HepG2 (cell line): ENCODE results near the gene TKTL1.

Experiments used
- HOXA3 ChIP-seq: sonication (generic); formaldehyde crosslinking; IDR thresholded peaks from 2 replicates; pipeline ENCODE4 v1.5.0; 2020; ENCODE audit warnings: missing genetic modification reagents
- MTA1 ChIP-seq: sonication (generic); formaldehyde crosslinking; IDR thresholded peaks from 2 replicates; pipeline ENCODE4 v1.4.0; 2020; ENCODE audit warnings: missing genetic modification reagents, mild to moderate bottlenecking, borderline replicate concordance
- PHF20 ChIP-seq: sonication (generic); formaldehyde crosslinking; IDR thresholded peaks from 2 replicates; pipeline ENCODE4 v1.5.0; 2020; ENCODE audit warnings: mild to moderate bottlenecking, missing genetic modification reagents
- SMAD1 ChIP-seq: sonication (generic); formaldehyde crosslinking; IDR thresholded peaks from 2 replicates; pipeline ENCODE4 v1.4.0; 2020; ENCODE audit warnings: missing genetic modification reagents, low read depth, mild to moderate bottlenecking, borderline replicate concordance
- SP4 ChIP-seq: sonication (generic); formaldehyde crosslinking; IDR thresholded peaks from 2 replicates; pipeline ENCODE4 v1.8.1; 2023; ENCODE audit warnings: mild to moderate bottlenecking, missing genetic modification reagents
- ZNF12 ChIP-seq: sonication (generic); formaldehyde crosslinking; IDR thresholded peaks from 2 replicates; pipeline ENCODE4 v1.5.0; 2020; ENCODE audit warnings: missing genetic modification reagents
- TF ChIP-seq, protein P1 (sequence below): sonication (generic); formaldehyde crosslinking; IDR thresholded peaks from 2 replicates; pipeline ENCODE4 v1.5.0; 2020; ENCODE audit warnings: mild to moderate bottlenecking, missing genetic modification reagents, moderate library complexity
- TF ChIP-seq, protein P2 (sequence below): sonication (generic); formaldehyde crosslinking; IDR thresholded peaks from 2 replicates; pipeline ENCODE4 v1.8.0; 2023; ENCODE audit warnings: mild to moderate bottlenecking, missing genetic modification reagents
- TF ChIP-seq, protein P3 (sequence below): IDR thresholded peaks from 2 replicates; pipeline ENCODE4 v1.6.1; 2016; ENCODE audit warnings: low read depth
- TF ChIP-seq, protein P4 (sequence below): sonication (generic); formaldehyde crosslinking; IDR thresholded peaks from 2 replicates; pipeline ENCODE4 v1.4.0; 2020; ENCODE audit warnings: mild to moderate bottlenecking, low read depth, missing genetic modification reagents

DNA sequence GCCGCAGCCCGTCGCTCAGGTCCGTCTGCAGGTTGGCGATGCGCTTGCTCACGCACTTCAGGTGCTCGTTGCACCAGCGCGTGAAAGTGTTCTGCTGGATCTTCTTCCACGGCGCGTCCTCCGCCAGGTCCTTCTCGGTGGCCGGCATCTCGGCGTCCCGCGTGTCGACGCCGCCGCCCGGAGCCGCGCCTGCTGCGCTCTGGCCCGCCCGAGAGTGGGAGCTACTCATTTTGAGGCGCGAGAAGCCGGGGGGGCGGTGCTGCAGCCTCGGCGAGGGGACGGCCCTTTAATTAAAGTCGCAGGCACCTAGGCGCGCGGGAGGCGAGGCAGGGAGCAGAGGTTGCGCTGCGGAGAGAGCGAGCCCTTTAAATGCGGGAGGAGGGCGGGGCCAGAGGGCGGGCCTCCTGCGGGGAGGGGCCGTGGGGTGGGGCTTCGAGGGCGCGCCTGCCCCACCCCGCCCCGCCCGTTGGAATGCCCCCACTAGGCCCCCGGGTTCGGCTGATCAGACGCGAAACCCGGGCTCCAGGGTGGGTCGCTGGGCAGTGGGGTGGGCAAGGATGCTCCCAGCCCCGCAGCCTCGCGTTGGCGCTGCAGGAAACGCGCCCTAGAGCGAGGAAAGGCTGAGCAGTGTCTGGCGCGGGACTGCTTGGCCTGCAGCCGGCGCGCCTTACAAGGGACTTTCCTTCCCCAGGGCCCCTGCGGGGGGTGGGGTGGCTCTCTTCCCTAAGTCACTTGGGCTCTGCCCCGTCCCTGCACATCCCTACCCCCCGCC is 75.6 kb downstream of the TKTL1 start:
- TF ChIP-seq, protein P1, sequence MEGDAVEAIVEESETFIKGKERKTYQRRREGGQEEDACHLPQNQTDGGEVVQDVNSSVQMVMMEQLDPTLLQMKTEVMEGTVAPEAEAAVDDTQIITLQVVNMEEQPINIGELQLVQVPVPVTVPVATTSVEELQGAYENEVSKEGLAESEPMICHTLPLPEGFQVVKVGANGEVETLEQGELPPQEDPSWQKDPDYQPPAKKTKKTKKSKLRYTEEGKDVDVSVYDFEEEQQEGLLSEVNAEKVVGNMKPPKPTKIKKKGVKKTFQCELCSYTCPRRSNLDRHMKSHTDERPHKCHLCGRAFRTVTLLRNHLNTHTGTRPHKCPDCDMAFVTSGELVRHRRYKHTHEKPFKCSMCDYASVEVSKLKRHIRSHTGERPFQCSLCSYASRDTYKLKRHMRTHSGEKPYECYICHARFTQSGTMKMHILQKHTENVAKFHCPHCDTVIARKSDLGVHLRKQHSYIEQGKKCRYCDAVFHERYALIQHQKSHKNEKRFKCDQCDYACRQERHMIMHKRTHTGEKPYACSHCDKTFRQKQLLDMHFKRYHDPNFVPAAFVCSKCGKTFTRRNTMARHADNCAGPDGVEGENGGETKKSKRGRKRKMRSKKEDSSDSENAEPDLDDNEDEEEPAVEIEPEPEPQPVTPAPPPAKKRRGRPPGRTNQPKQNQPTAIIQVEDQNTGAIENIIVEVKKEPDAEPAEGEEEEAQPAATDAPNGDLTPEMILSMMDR (CRISPR knock-in tag) = peak; percentile 25; the same call in 1 of the 2 replicates
- TF ChIP-seq, protein P2, sequence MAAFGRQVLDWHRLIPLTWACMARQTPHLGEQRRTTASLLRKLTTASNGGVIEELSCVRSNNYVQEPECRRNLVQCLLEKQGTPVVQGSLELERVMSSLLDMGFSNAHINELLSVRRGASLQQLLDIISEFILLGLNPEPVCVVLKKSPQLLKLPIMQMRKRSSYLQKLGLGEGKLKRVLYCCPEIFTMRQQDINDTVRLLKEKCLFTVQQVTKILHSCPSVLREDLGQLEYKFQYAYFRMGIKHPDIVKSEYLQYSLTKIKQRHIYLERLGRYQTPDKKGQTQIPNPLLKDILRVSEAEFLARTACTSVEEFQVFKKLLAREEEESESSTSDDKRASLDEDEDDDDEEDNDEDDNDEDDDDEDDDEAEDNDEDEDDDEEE (CRISPR knock-in tag) = 0 out of 2 replicates have a peak, but pooled peaks have one; percentile 66
- no peak for TF ChIP-seq HOXA3 (CRISPR knock-in tag)
- no peak for TF ChIP-seq SMAD1
- TF ChIP-seq, protein P3, sequence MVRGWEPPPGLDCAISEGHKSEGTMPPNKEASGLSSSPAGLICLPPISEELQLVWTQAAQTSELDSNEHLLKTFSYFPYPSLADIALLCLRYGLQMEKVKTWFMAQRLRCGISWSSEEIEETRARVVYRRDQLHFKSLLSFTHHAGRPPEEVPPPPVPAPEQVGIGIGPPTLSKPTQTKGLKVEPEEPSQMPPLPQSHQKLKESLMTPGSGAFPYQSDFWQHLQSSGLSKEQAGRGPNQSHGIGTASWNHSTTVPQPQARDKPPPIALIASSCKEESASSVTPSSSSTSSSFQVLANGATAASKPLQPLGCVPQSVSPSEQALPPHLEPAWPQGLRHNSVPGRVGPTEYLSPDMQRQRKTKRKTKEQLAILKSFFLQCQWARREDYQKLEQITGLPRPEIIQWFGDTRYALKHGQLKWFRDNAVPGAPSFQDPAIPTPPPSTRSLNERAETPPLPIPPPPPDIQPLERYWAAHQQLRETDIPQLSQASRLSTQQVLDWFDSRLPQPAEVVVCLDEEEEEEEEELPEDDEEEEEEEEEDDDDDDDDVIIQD (CRISPR knock-in tag) = no peak
- peak; percentile 93 for TF ChIP-seq SP4 (CRISPR knock-in tag)
- TF ChIP-seq, protein P4, sequence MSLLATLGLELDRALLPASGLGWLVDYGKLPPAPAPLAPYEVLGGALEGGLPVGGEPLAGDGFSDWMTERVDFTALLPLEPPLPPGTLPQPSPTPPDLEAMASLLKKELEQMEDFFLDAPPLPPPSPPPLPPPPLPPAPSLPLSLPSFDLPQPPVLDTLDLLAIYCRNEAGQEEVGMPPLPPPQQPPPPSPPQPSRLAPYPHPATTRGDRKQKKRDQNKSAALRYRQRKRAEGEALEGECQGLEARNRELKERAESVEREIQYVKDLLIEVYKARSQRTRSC (CRISPR knock-in tag) = no peak
- TF ChIP-seq PHF20 (CRISPR knock-in tag) = no peak
- no peak for TF ChIP-seq ZNF12 (CRISPR knock-in tag)
- no peak for TF ChIP-seq MTA1 (CRISPR knock-in tag)
